PC-9 (cell line): Measurements from ENCODE around the gene BICC1. TPM values are rescaled to one million over a fixed set of nuclear protein-coding genes. Genes with fewer than 3 reads are reported as not detected.

ENCODE experiments used
- BruUV-seq: library from RNA; stranded (reverse); fragments of 400-500 nt; replicated peaks from 2 replicates; lab custom pipeline; 2021; lab: Mats Ljungman, UMichigan
- CTCF ChIA-PET: fragments of 300-600 bp; sonication (Branson Sonifier 250); formaldehyde crosslinking; loops from one replicate; lab custom pipeline; 2022; ENCODE audit warnings: antibody characterized with exemption; lab: Charles Lee
- POLR2A ChIA-PET: fragments of 300-600 bp; sonication (Branson Sonifier 250); formaldehyde crosslinking; loops from one replicate; lab custom pipeline; 2022; ENCODE audit warnings: antibody characterized with exemption; ENCODE audit not compliant: unreplicated experiment; lab: Charles Lee
- DNase-seq, 2 experiments: peaks; one replicate each; pipeline versions ENCODE4 v3.0.0 to v3.0.0-alpha.2; 2015 to 2022; ENCODE audit warnings: mixed read lengths in 1 of 2
- H2AFZ ChIP-seq: fragments of 200-600 bp; sonication (generic); 2 replicates; pipeline ENCODE4 v1.8.1; 2017; ENCODE audit warnings: antibody characterized with exemption
- H3F3A ChIP-seq: fragments of 200-600 bp; sonication (generic); 2 replicates; pipeline ENCODE4 v1.8.1; 2017; ENCODE audit warnings: antibody characterized with exemption, mild to moderate bottlenecking, low read depth; ENCODE audit not compliant: insufficient read depth
- H3K27ac ChIP-seq: fragments of 200-600 bp; sonication (generic); 2 replicates; pipeline ENCODE4 v1.6.1; 2016; ENCODE audit warnings: mixed run types
- H3K27me3 ChIP-seq: fragments of 200-600 bp; sonication (generic); 2 replicates; pipeline ENCODE4 v1.6.1; 2016; ENCODE audit warnings: low read depth, mixed run types; ENCODE audit not compliant: insufficient read depth
- H3K36me3 ChIP-seq: fragments of 200-600 bp; sonication (generic); 2 replicates; pipeline ENCODE4 v1.6.1; 2016; ENCODE audit warnings: low read depth, mixed run types
- H3K4me1 ChIP-seq: fragments of 200-600 bp; sonication (generic); replicated peaks from 2 replicates; pipeline ENCODE4 v1.6.1; 2016; ENCODE audit warnings: mixed run types; ENCODE audit not compliant: insufficient read depth
- H3K4me2 ChIP-seq: fragments of 200-600 bp; sonication (generic); 2 replicates; pipeline ENCODE4 v1.6.1; 2017; ENCODE audit warnings: mixed run types
- H3K4me3 ChIP-seq: fragments of 200-600 bp; sonication (generic); 2 replicates; pipeline ENCODE4 v1.6.1; 2016; ENCODE audit warnings: mixed run types
- H3K79me2 ChIP-seq: fragments of 200-600 bp; sonication (generic); 2 replicates; pipeline ENCODE4 v1.6.1; 2017; ENCODE audit warnings: low read depth, mixed run types
- H3K9me2 ChIP-seq: fragments of 200-600 bp; sonication (generic); 2 replicates; pipeline ENCODE4 v1.8.1; 2017; ENCODE audit warnings: mild to moderate bottlenecking; ENCODE audit not compliant: insufficient read depth
- H3K9me3 ChIP-seq: fragments of 200-600 bp; sonication (generic); 2 replicates; pipeline ENCODE4 v1.8.1; 2016; ENCODE audit warnings: low read depth; ENCODE audit not compliant: insufficient read depth
- H4K20me1 ChIP-seq: fragments of 200-600 bp; sonication (generic); 2 replicates; pipeline ENCODE4 v1.8.1; 2017; ENCODE audit not compliant: insufficient read depth
- EZH2 ChIP-seq: fragments of 200-600 bp; sonication (generic); IDR thresholded peaks from 2 replicates; pipeline ENCODE4 v1.8.0; 2017; ENCODE audit warnings: antibody characterized with exemption, low read depth
- intact Hi-C: fragments of 100-400 bp; cut with micrococcal nuclease; formaldehyde crosslinking; loops from one replicate; pipeline ENCODE4 v1.10.0; 2022; ENCODE audit not compliant: unreplicated experiment
- total RNA-seq: library from RNA; stranded (reverse); gene quantifications from 2 replicates; pipeline ENCODE4 v1.2.3, GENCODE V29; 2021
- TF ChIP-seq, protein P1 (sequence below): fragments of 200-600 bp; sonication (generic); conservative IDR thresholded peaks from 2 replicates; pipeline ENCODE4 v1.6.1; 2017; ENCODE audit warnings: mixed run types, antibody characterized with exemption, mild to moderate bottlenecking, moderate library complexity

Gene BICC1
- total RNA-seq, 1 experiment from 2014 or later = not detected

DNA sequence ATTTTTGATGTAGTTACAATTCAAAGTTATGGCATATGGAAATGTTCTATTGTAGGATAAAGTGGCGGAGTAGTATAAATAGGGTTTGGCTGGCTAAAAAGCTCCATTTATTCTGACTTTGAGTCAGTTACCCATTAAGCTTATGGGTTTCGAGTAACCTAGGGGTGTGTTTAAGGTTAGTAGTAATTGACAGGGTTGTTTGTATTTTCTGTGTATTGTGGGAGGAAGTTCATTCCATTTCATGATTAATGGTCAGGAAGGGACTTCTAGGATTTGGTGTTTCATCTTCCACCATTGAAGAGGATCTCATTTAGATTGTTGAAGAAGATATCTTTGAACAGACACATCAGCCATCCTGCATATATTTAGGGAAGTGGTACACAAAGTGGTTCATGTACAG lies 75.0 kb downstream of the BICC1 start:
- CTCF ChIA-PET = no interaction called here
- no peaks in the 10 kb centered on the region for H3K79me2 ChIP-seq
- H3K4me1 ChIP-seq = no peaks in the 10 kb centered on the region
- no TSS peak for BruUV-seq
- no peaks in the 10 kb centered on the region for H3K36me3 ChIP-seq
- H4K20me1 ChIP-seq = no peaks in the 10 kb centered on the region
- TF ChIP-seq EZH2 = no peak
- TF ChIP-seq, protein P1, sequence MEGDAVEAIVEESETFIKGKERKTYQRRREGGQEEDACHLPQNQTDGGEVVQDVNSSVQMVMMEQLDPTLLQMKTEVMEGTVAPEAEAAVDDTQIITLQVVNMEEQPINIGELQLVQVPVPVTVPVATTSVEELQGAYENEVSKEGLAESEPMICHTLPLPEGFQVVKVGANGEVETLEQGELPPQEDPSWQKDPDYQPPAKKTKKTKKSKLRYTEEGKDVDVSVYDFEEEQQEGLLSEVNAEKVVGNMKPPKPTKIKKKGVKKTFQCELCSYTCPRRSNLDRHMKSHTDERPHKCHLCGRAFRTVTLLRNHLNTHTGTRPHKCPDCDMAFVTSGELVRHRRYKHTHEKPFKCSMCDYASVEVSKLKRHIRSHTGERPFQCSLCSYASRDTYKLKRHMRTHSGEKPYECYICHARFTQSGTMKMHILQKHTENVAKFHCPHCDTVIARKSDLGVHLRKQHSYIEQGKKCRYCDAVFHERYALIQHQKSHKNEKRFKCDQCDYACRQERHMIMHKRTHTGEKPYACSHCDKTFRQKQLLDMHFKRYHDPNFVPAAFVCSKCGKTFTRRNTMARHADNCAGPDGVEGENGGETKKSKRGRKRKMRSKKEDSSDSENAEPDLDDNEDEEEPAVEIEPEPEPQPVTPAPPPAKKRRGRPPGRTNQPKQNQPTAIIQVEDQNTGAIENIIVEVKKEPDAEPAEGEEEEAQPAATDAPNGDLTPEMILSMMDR = no peak
- no peak for DNase-seq
- H3K27me3 ChIP-seq = no peaks in the 10 kb centered on the region
- no peak overlapping the region for H2AFZ ChIP-seq
- intact Hi-C loops = no loop called here
- no peak overlapping the region for H3K27ac ChIP-seq
- H3K9me2 ChIP-seq = no peaks in the 10 kb centered on the region
- no peaks in the 10 kb centered on the region for H3F3A ChIP-seq
- H3K4me3 ChIP-seq = no peak overlapping the region
- no peaks in the 10 kb centered on the region for H3K9me3 ChIP-seq
- POLR2A ChIA-PET = no interaction called here
- no peak overlapping the region for H3K4me2 ChIP-seq

DNA sequence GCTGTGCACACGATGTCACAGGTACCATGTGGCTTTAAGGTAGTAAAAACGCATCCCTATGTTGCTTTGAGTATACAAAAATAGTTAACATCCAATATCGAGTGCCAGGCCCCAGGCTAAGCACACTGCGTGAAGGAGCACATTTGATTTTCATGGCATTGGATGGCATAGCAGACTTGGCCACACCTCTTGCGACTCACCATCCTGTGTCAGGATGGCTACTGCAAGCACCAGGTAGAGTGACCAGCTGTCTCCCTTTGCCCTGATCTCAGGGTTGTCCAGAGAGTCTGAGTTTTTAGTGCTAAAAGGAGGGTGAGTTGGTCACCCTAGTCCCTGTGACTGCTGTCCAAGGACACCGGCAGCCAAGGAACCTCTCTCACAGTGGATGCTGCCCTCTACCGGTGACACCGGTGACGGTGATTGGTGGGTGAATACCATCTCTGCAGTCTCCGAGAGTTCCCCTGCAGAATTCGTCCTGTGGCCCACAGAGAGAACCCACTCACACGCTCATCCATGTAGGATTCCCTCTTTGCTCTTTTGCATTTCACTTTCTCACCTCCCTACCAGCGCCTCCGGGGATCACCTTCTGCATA lies 76.1 kb downstream of the BICC1 start:
- DNase-seq = peak in 1 of 2 experiments; percentile 10
- Histone ChIP-seq H3K79me2 (no peaks in the 10 kb centered on the region), H2AFZ (no peak overlapping the region), H3K4me2 (no peak overlapping the region), H3K27me3 (no peaks in the 10 kb centered on the region), H3K27ac (no peak overlapping the region), H4K20me1 (no peaks in the 10 kb centered on the region), H3K36me3 (no peaks in the 10 kb centered on the region), H3K4me3 (no peak overlapping the region), H3K4me1 (no peaks in the 10 kb centered on the region), H3K9me2 (no peaks in the 10 kb centered on the region), H3K9me3 (no peaks in the 10 kb centered on the region), H3F3A (no peaks in the 10 kb centered on the region)
- no TSS peak for BruUV-seq
- ChIA-PET CTCF (interaction anchor here (0.6 kb wide), 1 partner anchor 9 kb away, joined by 4 read pairs; no protein-coding TSS in a partner anchor), POLR2A (no interaction called here)
- intact Hi-C loops = no loop called here
- TF ChIP-seq EZH2 = no peak
- TF ChIP-seq, protein P1 = no peak

DNA sequence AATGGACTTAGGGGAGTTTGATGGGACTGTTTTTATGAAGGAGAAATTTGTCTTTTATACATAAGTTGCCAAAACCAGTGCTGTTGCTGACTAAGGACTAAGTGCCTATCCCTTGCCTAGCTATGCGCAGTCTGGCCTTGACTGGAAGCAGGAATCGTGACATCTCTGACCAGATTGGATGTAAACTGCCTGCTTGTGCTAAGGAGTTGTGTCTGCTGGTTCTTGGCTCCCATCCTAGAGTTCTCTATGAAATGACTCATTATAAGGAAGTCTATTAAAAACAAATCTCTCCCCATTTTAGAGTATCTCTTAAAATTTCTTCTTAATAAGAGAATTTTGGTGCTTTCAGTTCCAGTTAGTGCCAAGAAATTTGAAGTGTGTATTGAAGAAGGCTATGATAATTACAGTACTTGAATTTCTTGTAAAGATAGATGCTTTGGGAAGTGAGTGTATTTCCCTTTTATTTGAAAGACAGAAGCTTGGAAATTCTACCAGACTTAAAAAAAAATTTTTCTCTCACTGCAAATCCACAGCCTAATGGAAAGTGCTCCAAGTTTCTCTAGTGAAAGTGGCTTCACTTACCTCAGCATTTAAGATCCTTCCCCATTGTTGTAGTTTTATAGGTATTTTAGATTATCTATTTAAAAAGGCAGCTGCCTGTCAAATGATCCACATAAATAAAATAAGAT lies 77.6 kb downstream of the BICC1 start:
- TF ChIP-seq EZH2 = no peak
- TF ChIP-seq, protein P1 = no peak
- H3K9me3 ChIP-seq = no peaks in the 10 kb centered on the region
- intact Hi-C loops = no loop called here
- H3K79me2 ChIP-seq = no peaks in the 10 kb centered on the region
- ChIA-PET POLR2A (no interaction called here), CTCF (no interaction called here)
- no peaks in the 10 kb centered on the region for H3K9me2 ChIP-seq
- H2AFZ ChIP-seq = no peak overlapping the region
- H3K4me3 ChIP-seq = no peak overlapping the region
- no peaks in the 10 kb centered on the region for H4K20me1 ChIP-seq
- no peaks in the 10 kb centered on the region for H3K27me3 ChIP-seq
- H3K36me3 ChIP-seq = no peaks in the 10 kb centered on the region
- H3K27ac ChIP-seq = no peak overlapping the region
- BruUV-seq = no TSS peak
- DNase-seq = no peak
- no peaks in the 10 kb centered on the region for H3K4me1 ChIP-seq
- no peak overlapping the region for H3K4me2 ChIP-seq
- H3F3A ChIP-seq = no peaks in the 10 kb centered on the region
